Measurements from ENCODE around the gene LDHD.

Gene LDHD
- long read RNA-seq, result 0 reads

GRCh38 chr16:75116081-75116910 lies at the start of gene LDHD:
LDHD (minus strand) TSS chr16:75116780; CDS start chr16:75116720, 60 bp downstream.
- TF ChIP-seq POLR2AphosphoS5 (IDR thresholded peaks at IDR 0.05; ENCODE audit: low read depth) (no peak), SPI1 (IDR thresholded peaks at IDR 0.05; ENCODE audit: borderline replicate concordance, low read depth) (peak; percentile 91)
- TF ChIP-seq, protein P1, sequence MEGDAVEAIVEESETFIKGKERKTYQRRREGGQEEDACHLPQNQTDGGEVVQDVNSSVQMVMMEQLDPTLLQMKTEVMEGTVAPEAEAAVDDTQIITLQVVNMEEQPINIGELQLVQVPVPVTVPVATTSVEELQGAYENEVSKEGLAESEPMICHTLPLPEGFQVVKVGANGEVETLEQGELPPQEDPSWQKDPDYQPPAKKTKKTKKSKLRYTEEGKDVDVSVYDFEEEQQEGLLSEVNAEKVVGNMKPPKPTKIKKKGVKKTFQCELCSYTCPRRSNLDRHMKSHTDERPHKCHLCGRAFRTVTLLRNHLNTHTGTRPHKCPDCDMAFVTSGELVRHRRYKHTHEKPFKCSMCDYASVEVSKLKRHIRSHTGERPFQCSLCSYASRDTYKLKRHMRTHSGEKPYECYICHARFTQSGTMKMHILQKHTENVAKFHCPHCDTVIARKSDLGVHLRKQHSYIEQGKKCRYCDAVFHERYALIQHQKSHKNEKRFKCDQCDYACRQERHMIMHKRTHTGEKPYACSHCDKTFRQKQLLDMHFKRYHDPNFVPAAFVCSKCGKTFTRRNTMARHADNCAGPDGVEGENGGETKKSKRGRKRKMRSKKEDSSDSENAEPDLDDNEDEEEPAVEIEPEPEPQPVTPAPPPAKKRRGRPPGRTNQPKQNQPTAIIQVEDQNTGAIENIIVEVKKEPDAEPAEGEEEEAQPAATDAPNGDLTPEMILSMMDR (IDR thresholded peaks at IDR 0.05; ENCODE audit: insufficient read depth, low read length), result no peak
- Histone ChIP-seq H3K27ac (replicated peaks) (no peak within 1 kb of the TSS), H3K27me3 (ENCODE audit: insufficient read depth, poor library complexity, severe bottlenecking) (no peaks in the 10 kb centered on the region), H3K4me3 (replicated peaks; ENCODE audit: insufficient read depth, low read length) (no peak within 1 kb of the TSS)
- peak in 1 of 2 experiments; percentile 68 for DNase-seq (ENCODE audit: low read depth in 1 of 2, low spot score in 1 of 2)

GRCh38 chr16:75160386-75160785 lies 43.8 kb upstream of the LDHD start:
- DNase-seq (ENCODE audit: low read depth in 1 of 2, low spot score in 1 of 2), result no peak
- H3K27ac ChIP-seq (replicated peaks), result no peak overlapping the region
- TF ChIP-seq SPI1 (IDR thresholded peaks at IDR 0.05; ENCODE audit: borderline replicate concordance, low read depth) (no peak), POLR2AphosphoS5 (IDR thresholded peaks at IDR 0.05; ENCODE audit: low read depth) (no peak), REST (IDR thresholded peaks at IDR 0.05; ENCODE audit: insufficient replicate concordance, low read depth) (no peak), GABPA (IDR thresholded peaks at IDR 0.05; ENCODE audit: low read depth) (no peak)
- TF ChIP-seq, protein P1 (IDR thresholded peaks at IDR 0.05; ENCODE audit: insufficient read depth, low read length), result no peak
- H3K4me3 ChIP-seq (replicated peaks; ENCODE audit: insufficient read depth, low read length), result no peak overlapping the region
- no peaks in the 10 kb centered on the region for H3K27me3 ChIP-seq (ENCODE audit: insufficient read depth, poor library complexity, severe bottlenecking)

GRCh38 chr16:75152635-75153034 lies 36.1 kb upstream of the LDHD start:
- no peak overlapping the region for H3K4me3 ChIP-seq (replicated peaks; ENCODE audit: insufficient read depth, low read length)
- H3K27me3 ChIP-seq (ENCODE audit: insufficient read depth, poor library complexity, severe bottlenecking), result no peaks in the 10 kb centered on the region
- DNase-seq (ENCODE audit: low read depth in 1 of 2, low spot score in 1 of 2), result no peak
- TF ChIP-seq SPI1 (IDR thresholded peaks at IDR 0.05; ENCODE audit: borderline replicate concordance, low read depth), result no peak
- TF ChIP-seq REST (IDR thresholded peaks at IDR 0.05; ENCODE audit: insufficient replicate concordance, low read depth), result no peak
- TF ChIP-seq, protein P1 (IDR thresholded peaks at IDR 0.05; ENCODE audit: insufficient read depth, low read length), result no peak
- TF ChIP-seq POLR2AphosphoS5 (IDR thresholded peaks at IDR 0.05; ENCODE audit: low read depth), result no peak
- TF ChIP-seq GABPA (IDR thresholded peaks at IDR 0.05; ENCODE audit: low read depth), result no peak
- no peak overlapping the region for H3K27ac ChIP-seq (replicated peaks)

Data from HL-60 (cell line).